H1 (cell line): ENCODE data around the gene SLC39A10.

Experiments
- BCL11A ChIP-seq, 2 experiments: IDR thresholded peaks; one replicate each; pipeline ENCODE4 v1.6.1; 2011; ENCODE audit warnings: low read depth in 2 of 2, low read length in 2 of 2, mild to moderate bottlenecking in 2 of 2
- EP300 ChIP-seq, 2 experiments: IDR thresholded peaks; 1 replicate in 1 of 2; 2 replicates in 1 of 2; pipeline ENCODE4 v1.6.1; 2011 to 2012; ENCODE audit warnings: low read depth in 2 of 2, low read length in 2 of 2, mild to moderate bottlenecking in 2 of 2, borderline replicate concordance in 1 of 2, inconsistent platforms in 1 of 2, moderate library complexity in 1 of 2
- POLR2A ChIP-seq, 2 experiments: IDR thresholded peaks; 1 replicate in 1 of 2; 2 replicates in 1 of 2; pipeline ENCODE4 v1.6.1; 2011; ENCODE audit warnings: low read depth in 2 of 2, low read length in 2 of 2, mild to moderate bottlenecking in 2 of 2; ENCODE audit errors: control extremely low read depth in 1 of 2
- RAD21 ChIP-seq, 2 experiments: IDR thresholded peaks in 1 of 2; conservative IDR thresholded peaks in 1 of 2; 2 replicates each; pipeline ENCODE4 v1.6.1; 2011; ENCODE audit warnings: low read depth in 2 of 2, low read length in 2 of 2, improper control_type of control experiment in 1 of 2, inconsistent platforms in 1 of 2, mild to moderate bottlenecking in 1 of 2, moderate library complexity in 1 of 2
- TEAD4 ChIP-seq: IDR thresholded peaks from 2 replicates; pipeline ENCODE4 v1.6.1; 2012; ENCODE audit warnings: low read depth, low read length, inconsistent platforms, mixed read lengths
- TF ChIP-seq, protein P1 (sequence below), 3 experiments: IDR thresholded peaks; 1 replicate in 2 of 3; 2 replicates in 1 of 3; pipeline versions ENCODE4 v1.5.1 to v1.6.1; 2011; ENCODE audit warnings: low read length in 3 of 3, mild to moderate bottlenecking in 3 of 3, inconsistent platforms in 2 of 3, low read depth in 1 of 3, moderate library complexity in 1 of 3; ENCODE audit not compliant: insufficient read depth in 1 of 3; ENCODE audit errors: control extremely low read depth in 1 of 3
- TF ChIP-seq, protein P2 (sequence below): IDR thresholded peaks from 2 replicates; pipeline ENCODE4 v1.6.1; 2012; ENCODE audit warnings: inconsistent platforms

DNA sequence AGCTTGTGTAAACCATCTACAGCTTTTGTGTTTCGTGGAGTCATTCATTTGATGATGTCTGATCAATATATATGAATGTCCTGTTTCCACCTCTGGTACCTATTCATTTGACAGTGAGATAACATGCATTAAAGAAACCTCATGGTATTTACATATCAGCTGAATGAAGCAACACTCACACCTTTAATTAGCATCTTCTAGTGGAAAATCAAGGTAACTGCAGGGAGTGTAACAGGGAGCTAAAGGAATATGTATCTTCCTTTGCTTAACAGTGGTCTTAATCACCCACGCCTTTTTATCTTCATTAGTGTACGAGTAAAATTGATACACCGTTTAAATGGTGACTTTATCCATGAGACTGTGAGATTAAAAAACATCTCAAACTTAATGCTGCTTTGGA is 15.6 kb downstream of the SLC39A10 start:
- TF ChIP-seq, protein P1, sequence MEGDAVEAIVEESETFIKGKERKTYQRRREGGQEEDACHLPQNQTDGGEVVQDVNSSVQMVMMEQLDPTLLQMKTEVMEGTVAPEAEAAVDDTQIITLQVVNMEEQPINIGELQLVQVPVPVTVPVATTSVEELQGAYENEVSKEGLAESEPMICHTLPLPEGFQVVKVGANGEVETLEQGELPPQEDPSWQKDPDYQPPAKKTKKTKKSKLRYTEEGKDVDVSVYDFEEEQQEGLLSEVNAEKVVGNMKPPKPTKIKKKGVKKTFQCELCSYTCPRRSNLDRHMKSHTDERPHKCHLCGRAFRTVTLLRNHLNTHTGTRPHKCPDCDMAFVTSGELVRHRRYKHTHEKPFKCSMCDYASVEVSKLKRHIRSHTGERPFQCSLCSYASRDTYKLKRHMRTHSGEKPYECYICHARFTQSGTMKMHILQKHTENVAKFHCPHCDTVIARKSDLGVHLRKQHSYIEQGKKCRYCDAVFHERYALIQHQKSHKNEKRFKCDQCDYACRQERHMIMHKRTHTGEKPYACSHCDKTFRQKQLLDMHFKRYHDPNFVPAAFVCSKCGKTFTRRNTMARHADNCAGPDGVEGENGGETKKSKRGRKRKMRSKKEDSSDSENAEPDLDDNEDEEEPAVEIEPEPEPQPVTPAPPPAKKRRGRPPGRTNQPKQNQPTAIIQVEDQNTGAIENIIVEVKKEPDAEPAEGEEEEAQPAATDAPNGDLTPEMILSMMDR (IDR thresholded peaks at IDR 0.05; ENCODE audit: control extremely low read depth in 1 of 3, insufficient read depth in 1 of 3, low read depth in 1 of 3, low read length in 3 of 3), result peak in 1 of 3 experiments; percentile 60; a peak in 2 of 4 replicates
- no peak for TF ChIP-seq EP300 (IDR thresholded peaks at IDR 0.05; ENCODE audit: borderline replicate concordance in 1 of 2, low read depth in 2 of 2, low read length in 2 of 2)
- TF ChIP-seq BCL11A (IDR thresholded peaks at IDR 0.05; ENCODE audit: low read depth in 2 of 2, low read length in 2 of 2), result no peak
- no peak for TF ChIP-seq POLR2A (IDR thresholded peaks at IDR 0.05; ENCODE audit: control extremely low read depth in 1 of 2, low read depth in 2 of 2, low read length in 2 of 2)
- TF ChIP-seq RAD21 (IDR thresholded peaks at IDR 0.05 in 1 of 2, conservative IDR thresholded peaks at IDR 0.05 in 1 of 2; ENCODE audit: low read depth in 2 of 2, low read length in 2 of 2), result peak in 1 of 2 experiments; percentile 27; a peak in 3 of 4 replicates
- TF ChIP-seq, protein P2, sequence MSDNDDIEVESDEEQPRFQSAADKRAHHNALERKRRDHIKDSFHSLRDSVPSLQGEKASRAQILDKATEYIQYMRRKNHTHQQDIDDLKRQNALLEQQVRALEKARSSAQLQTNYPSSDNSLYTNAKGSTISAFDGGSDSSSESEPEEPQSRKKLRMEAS, result no peak
- TF ChIP-seq TEAD4, result no peak
